KMS-11 (cell line): ENCODE results near the gene FILIP1.

Experiments used
- H2AFZ ChIP-seq: fragments of 200-600 bp; sonication (generic); 2 replicates; pipeline ENCODE4 v1.6.1; 2016; ENCODE audit warnings: antibody characterized with exemption, mixed run types, low read depth
- H3K27ac ChIP-seq: fragments of 200-600 bp; sonication (generic); 2 replicates; pipeline ENCODE4 v1.6.1; 2016; ENCODE audit warnings: mild to moderate bottlenecking, mixed run types
- H3K27me3 ChIP-seq: fragments of 200-600 bp; sonication (generic); 2 replicates; pipeline ENCODE4 v1.6.1; 2017; ENCODE audit warnings: mild to moderate bottlenecking, low read depth, mixed run types, moderate library complexity; ENCODE audit not compliant: insufficient read depth
- H3K36me3 ChIP-seq: fragments of 200-600 bp; sonication (generic); 2 replicates; pipeline ENCODE4 v1.6.1; 2017; ENCODE audit warnings: mild to moderate bottlenecking, mixed run types; ENCODE audit not compliant: insufficient read depth
- H3K4me1 ChIP-seq: fragments of 200-600 bp; sonication (generic); 2 replicates; pipeline ENCODE4 v1.6.1; 2016; ENCODE audit warnings: mild to moderate bottlenecking, low read depth, mixed run types; ENCODE audit not compliant: poor library complexity, severe bottlenecking
- H3K4me2 ChIP-seq: fragments of 200-600 bp; sonication (generic); 2 replicates; pipeline ENCODE4 v1.7.0; 2016; ENCODE audit warnings: mild to moderate bottlenecking, mixed run types
- H3K4me3 ChIP-seq: fragments of 200-600 bp; sonication (generic); IDR thresholded peaks from 2 replicates; pipeline ENCODE4 v1.6.1; 2017; ENCODE audit warnings: low read depth, low read length, mixed read lengths; ENCODE audit not compliant: insufficient read depth
- H3K79me2 ChIP-seq: fragments of 200-600 bp; sonication (generic); 2 replicates; pipeline ENCODE4 v1.6.1; 2016; ENCODE audit warnings: low read depth, mixed run types; ENCODE audit not compliant: insufficient read depth
- H3K9ac ChIP-seq: fragments of 200-600 bp; sonication (generic); 2 replicates; pipeline ENCODE4 v1.6.1; 2016; ENCODE audit warnings: mild to moderate bottlenecking, mixed run types
- H4K20me1 ChIP-seq: fragments of 200-600 bp; sonication (generic); 2 replicates; pipeline ENCODE4 v1.6.1; 2016; ENCODE audit warnings: mild to moderate bottlenecking, mixed run types; ENCODE audit not compliant: insufficient read depth
- CTCF ChIP-seq: fragments of 200-600 bp; sonication (generic); conservative IDR thresholded peaks from 2 replicates; pipeline ENCODE4 v1.6.1; 2017; ENCODE audit warnings: low read depth, mild to moderate bottlenecking, antibody characterized with exemption, low read length, moderate library complexity, mixed read lengths

Gene FILIP1

GRCh38 chr6:75381877-75382633 is 111.5 kb downstream of the FILIP1 start:
- Histone ChIP-seq H3K9ac (no peak overlapping the region), H3K27ac (no peak overlapping the region), H3K4me1 (no peaks in the 10 kb centered on the region), H3K79me2 (no peaks in the 10 kb centered on the region), H3K27me3 (no peaks in the 10 kb centered on the region), H3K4me3 (no peak overlapping the region), H3K4me2 (no peak overlapping the region), H3K36me3 (no peaks in the 10 kb centered on the region), H2AFZ (no peak overlapping the region), H4K20me1 (no peaks in the 10 kb centered on the region)
- TF ChIP-seq CTCF, result no peak

GRCh38 chr6:75379536-75379935 is 114.1 kb downstream of the FILIP1 start:
- no peak overlapping the region for H3K4me2 ChIP-seq
- no peak for TF ChIP-seq CTCF
- H3K36me3 ChIP-seq, result no peaks in the 10 kb centered on the region
- H3K27me3 ChIP-seq, result no peaks in the 10 kb centered on the region
- H3K4me1 ChIP-seq, result no peaks in the 10 kb centered on the region
- no peak overlapping the region for H3K4me3 ChIP-seq
- H2AFZ ChIP-seq, result no peak overlapping the region
- no peaks in the 10 kb centered on the region for H4K20me1 ChIP-seq
- H3K79me2 ChIP-seq, result no peaks in the 10 kb centered on the region
- H3K27ac ChIP-seq, result no peak overlapping the region
- no peak overlapping the region for H3K9ac ChIP-seq

- no peaks in the 10 kb centered on the region for H4K20me1 ChIP-seq
- H2AFZ ChIP-seq, result no peak overlapping the region
- H3K79me2 ChIP-seq, result no peaks in the 10 kb centered on the region
- no peaks in the 10 kb centered on the region for H3K36me3 ChIP-seq
- no peak overlapping the region for H3K4me2 ChIP-seq
- H3K4me1 ChIP-seq, result no peaks in the 10 kb centered on the region
- no peak for TF ChIP-seq CTCF
- H3K4me3 ChIP-seq, result no peak overlapping the region
- H3K27me3 ChIP-seq, result no peaks in the 10 kb centered on the region
- H3K9ac ChIP-seq, result no peak overlapping the region
- no peak overlapping the region for H3K27ac ChIP-seq
Observed at GRCh38 chr6:75378101-75378500, 115.5 kb downstream of the FILIP1 start.

GRCh38 chr6:75377386-75377785 is 116.2 kb downstream of the FILIP1 start:
- Histone ChIP-seq H3K27me3 (no peaks in the 10 kb centered on the region), H3K36me3 (no peaks in the 10 kb centered on the region), H3K4me1 (no peaks in the 10 kb centered on the region), H3K27ac (no peak overlapping the region), H3K4me2 (no peak overlapping the region), H3K4me3 (no peak overlapping the region), H3K79me2 (no peaks in the 10 kb centered on the region), H2AFZ (no peak overlapping the region), H3K9ac (no peak overlapping the region), H4K20me1 (no peaks in the 10 kb centered on the region)
- TF ChIP-seq CTCF, result no peak
